ENCODE data around the gene LGALS8. TPM values are rescaled to one million over a fixed set of nuclear protein-coding genes. Genes with fewer than 3 reads are reported as not detected.
A peak's percentile ranks its signal among the peaks of the same experiment; 100 is the strongest.

LGALS8 gene
- total and polyA plus RNA-seq, 2 donors (not counting 1 experiment from before 2014, with no cell fraction given): 38.0 to 67.0 TPM

- Histone ChIP-seq H2AFZ (ENCODE audit: insufficient read depth, low read depth, low read length, poor library complexity, severe bottlenecking) (no peak overlapping the region), H3K4me2 (replicated peaks; ENCODE audit: low read depth, low read length, poor library complexity, severe bottlenecking) (no peak overlapping the region), H3K27ac (ENCODE audit: low read length in 2 of 2) (no peak overlapping the region), H3K4me3 (ENCODE audit: control extremely low read depth in 1 of 5, extremely low read depth in 1 of 5, insufficient read depth in 1 of 5, low read depth in 2 of 5, low read length in 4 of 5) (no peak overlapping the region), H3K9ac (ENCODE audit: low read length) (no peak overlapping the region), H3K36me3 (replicated peaks in 1 of 2; ENCODE audit: control extremely low read depth in 1 of 2, control insufficient read depth in 1 of 2, extremely low read depth in 1 of 2, insufficient read depth in 2 of 2, low read length in 1 of 2) (peaks cover 0 to 23% of the 10 kb centered on the region in 2 experiments), H3K79me2 (ENCODE audit: control insufficient read depth, insufficient read depth, low read length) (peaks cover 24% of the 10 kb centered on the region), H3K9me3 (ENCODE audit: control extremely low read depth in 1 of 3, control insufficient read depth in 2 of 3, insufficient read depth in 1 of 3, low read length in 2 of 3) (no peaks in the 10 kb centered on the region), H3K27me3 (replicated peaks in 1 of 4; ENCODE audit: control extremely low read depth in 1 of 4, control insufficient read depth in 3 of 4, insufficient read depth in 4 of 4, low read length in 3 of 4) (no peaks in the 10 kb centered on the region), H4K20me1 (ENCODE audit: control insufficient read depth, insufficient read depth, low read length, poor library complexity, severe bottlenecking) (no peaks in the 10 kb centered on the region), H3K4me1 (ENCODE audit: control insufficient read depth in 2 of 2, insufficient read depth in 2 of 2, low read length in 2 of 2) (peaks cover 10 to 13% of the 10 kb centered on the region in 2 donors)
- ATAC-seq (ENCODE audit: low read depth) (no peak), DNase-seq (no peak)
- H3K27ac Mint-ChIP-seq: peak overlapping the region; percentile 20
- intact Hi-C loops (cut with micrococcal nuclease): no loop called here
- no peak for TF ChIP-seq CTCF (IDR thresholded peaks at IDR 0.05)
- no peak for TF ChIP-seq EZH2 (IDR thresholded peaks at IDR 0.05; ENCODE audit: borderline replicate concordance, insufficient read depth, low read depth, low read length, poor library complexity, severe bottlenecking)
- no peak overlapping the region for H3K4me3 Mint-ChIP-seq
- ChIA-PET CTCF (no interaction called here), POLR2A (interaction anchor here (0.6 to 0.7 kb wide), 2 partner anchors 691 to 807 kb away, joined by 5 to 6 read pairs; no protein-coding TSS in a partner anchor)
- no peaks in the 10 kb centered on the region for H3K27me3 Mint-ChIP-seq
- 77% methylated on average over 3 of the region's 4 CpGs for WGBS (ENCODE audit: insufficient coverage)
- peaks cover 24% of the 10 kb centered on the region for H3K4me1 Mint-ChIP-seq
- H3K9me3 Mint-ChIP-seq (ENCODE audit: insufficient read depth): no peaks in the 10 kb centered on the region
Observed at GRCh38 chr1:236534151-236534651, 10.4 kb downstream of the LGALS8 start.

GRCh38 chr1:236535190-236535589 is 11.4 kb downstream of the LGALS8 start:
- Histone ChIP-seq H3K36me3 (replicated peaks in 1 of 2; ENCODE audit: control extremely low read depth in 1 of 2, control insufficient read depth in 1 of 2, extremely low read depth in 1 of 2, insufficient read depth in 2 of 2, low read length in 1 of 2) (peaks cover 0 to 33% of the 10 kb centered on the region in 2 experiments), H3K27me3 (replicated peaks in 1 of 4; ENCODE audit: control extremely low read depth in 1 of 4, control insufficient read depth in 3 of 4, insufficient read depth in 4 of 4, low read length in 3 of 4) (no peaks in the 10 kb centered on the region), H3K9me3 (ENCODE audit: control extremely low read depth in 1 of 3, control insufficient read depth in 2 of 3, insufficient read depth in 1 of 3, low read length in 2 of 3) (no peaks in the 10 kb centered on the region), H3K9ac (ENCODE audit: low read length) (no peak overlapping the region), H3K4me2 (replicated peaks; ENCODE audit: low read depth, low read length, poor library complexity, severe bottlenecking) (no peak overlapping the region), H3K4me1 (ENCODE audit: control insufficient read depth in 2 of 2, insufficient read depth in 2 of 2, low read length in 2 of 2) (peaks cover 10 to 13% of the 10 kb centered on the region in 2 donors), H4K20me1 (ENCODE audit: control insufficient read depth, insufficient read depth, low read length, poor library complexity, severe bottlenecking) (no peaks in the 10 kb centered on the region), H3K79me2 (ENCODE audit: control insufficient read depth, insufficient read depth, low read length) (peaks cover 20% of the 10 kb centered on the region), H3K27ac (ENCODE audit: low read length in 2 of 2) (no peak overlapping the region), H2AFZ (ENCODE audit: insufficient read depth, low read depth, low read length, poor library complexity, severe bottlenecking) (no peak overlapping the region), H3K4me3 (ENCODE audit: control extremely low read depth in 1 of 5, extremely low read depth in 1 of 5, insufficient read depth in 1 of 5, low read depth in 2 of 5, low read length in 4 of 5) (no peak overlapping the region)
- H3K27ac Mint-ChIP-seq: no peak overlapping the region
- ChIA-PET CTCF (no interaction called here), POLR2A (no interaction called here)
- no peak for DNase-seq
- H3K4me3 Mint-ChIP-seq: no peak overlapping the region
- TF ChIP-seq EZH2 (IDR thresholded peaks at IDR 0.05; ENCODE audit: borderline replicate concordance, insufficient read depth, low read depth, low read length, poor library complexity, severe bottlenecking) (no peak), CTCF (IDR thresholded peaks at IDR 0.05) (no peak)
- no peak for ATAC-seq (ENCODE audit: low read depth)
- H3K27me3 Mint-ChIP-seq: no peaks in the 10 kb centered on the region
- H3K9me3 Mint-ChIP-seq (ENCODE audit: insufficient read depth): no peaks in the 10 kb centered on the region
- intact Hi-C loops (cut with micrococcal nuclease): no loop called here
- WGBS (ENCODE audit: insufficient coverage): no CpG with 5 or more reads among the region's 1 CpG
- peaks cover 22% of the 10 kb centered on the region for H3K4me1 Mint-ChIP-seq
